GM13976 (cell line): ENCODE data around the gene PSMD6.

ENCODE experiments used
- DNase-seq: peaks from one replicate; pipeline ENCODE4 v3.0.0; 2012; ENCODE audit warnings: low spot score
- in situ Hi-C: fragments of 300-500 bp; cut with MboI; formaldehyde crosslinking; loops from one replicate; pipeline ENCODE4 v1.12.0; 2022; ENCODE audit warnings: low sequenced_read_pairs, mixed read lengths, inconsistent platforms; ENCODE audit not compliant: unreplicated experiment
- TF ChIP-seq, protein P1 (sequence below): IDR thresholded peaks from 2 replicates; pipeline ENCODE4 v1.5.1; 2012; ENCODE audit warnings: borderline replicate concordance, mild to moderate bottlenecking; ENCODE audit not compliant: insufficient read depth; ENCODE audit errors: extremely low read depth, missing control alignments, control extremely low read depth

PSMD6 gene

DNA sequence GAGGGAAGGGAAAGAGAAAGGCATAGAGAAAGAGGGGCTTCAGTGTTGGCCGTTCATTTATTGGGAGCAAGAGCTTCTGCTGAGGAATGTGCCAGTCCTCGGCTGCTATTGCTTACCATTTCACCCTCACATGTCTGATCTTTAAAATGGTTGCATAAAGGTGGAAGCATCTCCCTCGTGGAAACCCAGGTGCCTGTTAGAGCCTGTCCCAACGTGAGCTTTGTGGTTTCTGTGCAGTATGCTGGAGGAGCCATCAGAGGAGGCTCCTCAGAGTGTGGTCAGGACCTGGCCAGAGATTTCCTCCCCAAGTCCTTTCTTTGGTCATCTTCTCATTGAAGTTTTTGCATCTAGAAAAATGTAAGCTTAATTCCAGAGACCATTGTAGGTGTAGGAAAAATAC, 34.4 kb downstream of the PSMD6 start:
- DNase-seq: no peak
- in situ Hi-C loops: no loop called here
- TF ChIP-seq, protein P1, sequence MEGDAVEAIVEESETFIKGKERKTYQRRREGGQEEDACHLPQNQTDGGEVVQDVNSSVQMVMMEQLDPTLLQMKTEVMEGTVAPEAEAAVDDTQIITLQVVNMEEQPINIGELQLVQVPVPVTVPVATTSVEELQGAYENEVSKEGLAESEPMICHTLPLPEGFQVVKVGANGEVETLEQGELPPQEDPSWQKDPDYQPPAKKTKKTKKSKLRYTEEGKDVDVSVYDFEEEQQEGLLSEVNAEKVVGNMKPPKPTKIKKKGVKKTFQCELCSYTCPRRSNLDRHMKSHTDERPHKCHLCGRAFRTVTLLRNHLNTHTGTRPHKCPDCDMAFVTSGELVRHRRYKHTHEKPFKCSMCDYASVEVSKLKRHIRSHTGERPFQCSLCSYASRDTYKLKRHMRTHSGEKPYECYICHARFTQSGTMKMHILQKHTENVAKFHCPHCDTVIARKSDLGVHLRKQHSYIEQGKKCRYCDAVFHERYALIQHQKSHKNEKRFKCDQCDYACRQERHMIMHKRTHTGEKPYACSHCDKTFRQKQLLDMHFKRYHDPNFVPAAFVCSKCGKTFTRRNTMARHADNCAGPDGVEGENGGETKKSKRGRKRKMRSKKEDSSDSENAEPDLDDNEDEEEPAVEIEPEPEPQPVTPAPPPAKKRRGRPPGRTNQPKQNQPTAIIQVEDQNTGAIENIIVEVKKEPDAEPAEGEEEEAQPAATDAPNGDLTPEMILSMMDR: no peak

DNA sequence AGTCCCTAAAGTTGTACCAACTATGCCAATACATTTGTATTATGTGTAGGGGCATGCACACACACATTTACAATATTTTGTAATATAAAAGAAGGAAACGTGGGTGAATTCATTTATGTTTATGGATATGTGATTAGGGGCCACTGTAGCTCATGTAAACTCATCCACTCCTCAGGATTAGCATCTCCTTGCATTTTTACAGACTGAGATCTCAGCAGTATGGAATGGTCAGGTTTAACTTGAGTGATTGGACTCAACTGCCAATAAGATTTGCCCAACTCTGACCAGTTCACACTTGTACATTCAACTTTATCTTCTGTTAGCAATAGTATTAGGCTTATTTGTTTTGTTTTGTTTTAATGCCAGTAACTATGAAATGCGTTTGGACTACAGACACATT, 36.5 kb downstream of the PSMD6 start:
- no peak for DNase-seq
- TF ChIP-seq, protein P1: no peak
- in situ Hi-C loops: no loop called here

DNA sequence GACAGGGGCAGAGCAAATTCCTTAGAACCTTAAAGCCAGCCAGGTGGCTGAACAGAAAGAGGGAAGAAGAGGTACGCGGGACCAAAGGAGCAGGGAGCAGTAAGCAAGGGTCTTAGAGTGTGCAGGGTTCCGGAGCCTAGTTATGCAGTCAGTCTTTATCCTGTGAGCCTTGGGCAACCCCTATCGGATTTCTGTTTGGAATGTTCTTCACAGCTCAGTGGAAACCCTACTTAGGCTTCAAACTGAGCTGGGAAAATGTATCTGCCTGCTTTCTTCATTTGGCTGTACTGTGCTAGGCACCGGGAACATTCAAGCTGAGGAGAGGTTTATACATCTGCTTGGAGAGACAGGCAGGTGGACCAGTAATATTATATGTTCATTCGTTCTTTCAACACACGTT, 37.1 kb downstream of the PSMD6 start:
- DNase-seq: no peak
- in situ Hi-C loops: no loop called here
- TF ChIP-seq, protein P1: no peak

DNA sequence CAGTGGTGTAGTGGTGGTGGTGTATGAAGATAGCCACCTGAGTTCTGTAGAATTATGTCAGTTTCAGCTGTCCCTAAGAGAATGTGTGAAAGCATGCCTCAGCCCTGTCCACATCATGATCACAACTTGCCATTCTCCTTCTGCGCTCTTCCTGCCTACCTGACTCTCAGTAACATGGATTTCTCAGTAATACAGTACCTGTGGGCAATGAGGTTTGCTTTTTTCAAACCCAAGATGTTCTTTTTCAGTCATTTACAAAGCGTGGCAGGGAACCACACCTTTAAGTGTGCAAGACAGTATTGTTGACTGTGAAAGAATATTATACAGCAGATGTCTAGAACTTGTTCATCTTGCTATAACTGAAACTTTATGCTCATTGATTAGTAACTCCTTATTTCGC, 38.9 kb downstream of the PSMD6 start:
- DNase-seq: no peak
- TF ChIP-seq, protein P1: no peak
- in situ Hi-C loops: no loop called here

DNA sequence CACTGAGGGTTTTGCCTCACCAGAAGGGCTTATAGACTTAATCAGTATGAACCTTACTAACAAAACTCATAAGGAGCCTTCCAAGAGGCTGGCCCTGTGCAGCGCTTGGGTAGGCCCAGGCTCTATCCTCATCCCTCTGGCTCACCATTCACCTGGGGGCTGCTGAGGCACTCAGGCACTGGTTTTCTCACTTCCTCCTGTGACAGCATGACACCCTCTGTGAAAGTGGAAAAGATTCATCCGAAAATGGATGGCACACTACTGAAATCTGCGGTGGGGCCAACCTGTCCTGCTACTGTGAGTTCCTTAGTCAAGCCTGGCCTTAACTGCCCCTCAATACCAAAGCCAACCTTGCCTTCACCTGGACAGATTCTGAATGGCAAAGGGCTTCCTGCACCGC, 41.3 kb downstream of the PSMD6 start:
- in situ Hi-C loops: no loop called here
- DNase-seq: no peak
- TF ChIP-seq, protein P1: no peak

DNA sequence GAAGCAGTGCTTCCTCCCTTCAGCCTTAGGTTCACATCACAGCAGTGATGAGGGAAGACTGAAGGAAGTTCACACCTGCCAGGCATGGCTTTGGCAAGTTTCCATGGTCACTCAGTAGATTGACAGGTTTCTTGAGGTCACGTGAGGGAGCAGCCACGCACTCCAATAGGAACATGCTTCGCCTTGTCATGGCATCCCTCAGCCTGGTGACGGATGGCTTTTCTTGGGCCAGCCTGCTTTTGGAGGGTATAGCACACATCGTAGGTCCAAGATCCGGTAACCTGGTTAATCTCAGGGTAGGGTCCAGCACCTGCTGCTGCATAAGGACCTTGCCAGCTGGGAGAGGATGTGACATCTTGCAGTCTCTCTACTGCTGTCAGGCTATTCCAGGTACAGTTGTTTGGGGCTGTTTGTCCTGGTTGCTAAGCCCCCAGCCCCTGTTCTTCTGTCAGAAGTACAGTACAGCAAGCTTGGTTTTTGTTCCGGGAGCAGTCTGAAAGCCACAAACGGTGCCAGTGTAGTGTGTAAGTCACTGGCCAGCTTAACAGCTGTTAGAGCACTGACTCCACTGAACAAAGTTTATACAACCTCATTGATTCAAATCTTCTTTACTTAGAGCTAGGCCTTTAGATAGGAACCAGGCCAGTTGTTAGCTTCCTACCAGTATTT, 42.3 kb downstream of the PSMD6 start:
- in situ Hi-C loops: no loop called here
- TF ChIP-seq, protein P1: no peak
- no peak for DNase-seq
